Fibroblast of mammary gland (primary cell): Measurements from ENCODE around the gene CD33.
A peak's percentile ranks its signal among the peaks of the same experiment; 100 is the strongest.
"Not testable (repeated sequence)": the region's sequence is repeated elsewhere in the genome, so short reads cannot be mapped to it uniquely, and the experiment has no call there.

Experiments used
- DNase-seq: peaks from one replicate; pipeline ENCODE4 v3.0.0-alpha.2; 2010; ENCODE audit warnings: low read depth
- H3K4me3 ChIP-seq: 2 replicates; pipeline ENCODE4 v1.5.1; 2011; ENCODE audit warnings: low read depth, mild to moderate bottlenecking, low read length, moderate library complexity; ENCODE audit not compliant: control insufficient read depth
- CTCF ChIP-seq: conservative IDR thresholded peaks from 2 replicates; pipeline ENCODE4 v1.5.1; 2011; ENCODE audit warnings: low read depth, low read length, inconsistent platforms; ENCODE audit not compliant: control insufficient read depth, insufficient read depth

The CD33 gene

GRCh38 chr19:51224898-51225393 lies at the start of gene CD33:
Gene CD33, plus strand, starts transcription at chr19:51225080. Its CDS starts 39 bp downstream, at chr19:51225119.
- DNase-seq, result not testable (repeated sequence)

GRCh38 chr19:51179256-51179655 lies 45.6 kb upstream of the CD33 start:
- H3K4me3 ChIP-seq, result no peak overlapping the region
- DNase-seq, result no peak
- no peak for TF ChIP-seq CTCF

More at GRCh38 chr19:51224898-51225393, at the start of gene CD33:
- H3K4me3 ChIP-seq, result not testable (repeated sequence)

GRCh38 chr19:51181377-51181912 lies 43.4 kb upstream of the CD33 start:
- H3K4me3 ChIP-seq, result no peak overlapping the region
- no peak for TF ChIP-seq CTCF
- DNase-seq, result no peak

- no peak for TF ChIP-seq CTCF
- DNase-seq, result peak; percentile 7
- H3K4me3 ChIP-seq, result no peak overlapping the region
These were observed 42.9 kb upstream of the CD33 start for GRCh38 chr19:51181913-51182419.

- no peak overlapping the region for H3K4me3 ChIP-seq
- no peak for DNase-seq
- no peak for TF ChIP-seq CTCF
These were observed 41.3 kb upstream of the CD33 start for GRCh38 chr19:51183629-51184028.

GRCh38 chr19:51185069-51185867 lies 39.6 kb upstream of the CD33 start:
- no peak for TF ChIP-seq CTCF
- DNase-seq, result no peak

GRCh38 chr19:51185868-51186215 lies 39.0 kb upstream of the CD33 start:
- H3K4me3 ChIP-seq, result no peak overlapping the region
- no peak for DNase-seq
- no peak for TF ChIP-seq CTCF

More at GRCh38 chr19:51185069-51185867, 39.6 kb upstream of the CD33 start:
- H3K4me3 ChIP-seq, result no peak overlapping the region
